Breast epithelium (tissue), 3 donors: ENCODE data around the gene SCARF1.

ENCODE experiments used
- POLR2A ChIP-seq: fragments of 450-650 bp; IDR thresholded peaks from one replicate; pipeline ENCODE4 v1.6.1; 2016; ENCODE audit warnings: antibody characterized with exemption, mild to moderate bottlenecking, moderate library complexity
- POLR2AphosphoS5 ChIP-seq, 3 donors: sonication (generic); formaldehyde crosslinking; IDR thresholded peaks; one replicate each; pipeline ENCODE4 v1.6.1; 2017; ENCODE audit warnings: antibody characterized with exemption in 3 of 3
- TF ChIP-seq, protein P1 (sequence below), 3 donors: fragments of 450-650 bp; IDR thresholded peaks; one replicate each; pipeline ENCODE4 v1.5.1; 2016 to 2017; ENCODE audit warnings: antibody characterized with exemption in 3 of 3, mild to moderate bottlenecking in 3 of 3, moderate library complexity in 3 of 3

DNA sequence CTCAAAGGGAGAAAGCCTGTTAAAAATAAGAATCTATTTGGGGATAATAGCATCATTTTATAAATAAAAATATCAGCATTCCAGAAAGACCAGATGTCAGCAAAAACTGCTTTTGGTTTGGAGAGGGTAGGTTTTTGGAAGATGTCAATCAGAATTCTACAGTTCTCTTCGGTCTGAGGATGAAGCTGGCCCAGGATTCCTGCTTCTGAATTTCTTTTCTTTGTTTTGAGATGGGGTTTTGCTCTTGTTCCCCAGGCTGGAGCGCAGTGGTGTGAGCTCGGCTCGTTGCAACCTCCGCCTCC, 52.0 kb downstream of the SCARF1 start:
- TF ChIP-seq, protein P1, sequence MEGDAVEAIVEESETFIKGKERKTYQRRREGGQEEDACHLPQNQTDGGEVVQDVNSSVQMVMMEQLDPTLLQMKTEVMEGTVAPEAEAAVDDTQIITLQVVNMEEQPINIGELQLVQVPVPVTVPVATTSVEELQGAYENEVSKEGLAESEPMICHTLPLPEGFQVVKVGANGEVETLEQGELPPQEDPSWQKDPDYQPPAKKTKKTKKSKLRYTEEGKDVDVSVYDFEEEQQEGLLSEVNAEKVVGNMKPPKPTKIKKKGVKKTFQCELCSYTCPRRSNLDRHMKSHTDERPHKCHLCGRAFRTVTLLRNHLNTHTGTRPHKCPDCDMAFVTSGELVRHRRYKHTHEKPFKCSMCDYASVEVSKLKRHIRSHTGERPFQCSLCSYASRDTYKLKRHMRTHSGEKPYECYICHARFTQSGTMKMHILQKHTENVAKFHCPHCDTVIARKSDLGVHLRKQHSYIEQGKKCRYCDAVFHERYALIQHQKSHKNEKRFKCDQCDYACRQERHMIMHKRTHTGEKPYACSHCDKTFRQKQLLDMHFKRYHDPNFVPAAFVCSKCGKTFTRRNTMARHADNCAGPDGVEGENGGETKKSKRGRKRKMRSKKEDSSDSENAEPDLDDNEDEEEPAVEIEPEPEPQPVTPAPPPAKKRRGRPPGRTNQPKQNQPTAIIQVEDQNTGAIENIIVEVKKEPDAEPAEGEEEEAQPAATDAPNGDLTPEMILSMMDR (IDR thresholded peaks at IDR 0.05): no peak
- TF ChIP-seq POLR2A (no peak), POLR2AphosphoS5 (IDR thresholded peaks at IDR 0.05) (no peak)
